NCI-H2029 (cell line): ENCODE results near the gene PEX14.
A peak's percentile ranks its signal among the peaks of the same experiment; 100 is the strongest.

Experiments
- DNase-seq: peaks from one replicate; lab custom pipeline; 2025; lab: John Stamatoyannopoulos, UW

The PEX14 gene

GRCh38 chr1:10634428-10635084 lies 159.8 kb downstream of the PEX14 start:
- no peak for DNase-seq

- DNase-seq = no peak
Observed at GRCh38 chr1:10635085-10635896, 160.5 kb downstream of the PEX14 start.

- no peak for DNase-seq
Observed at GRCh38 chr1:10635992-10636391, 161.2 kb downstream of the PEX14 start.

- DNase-seq = no peak
Observed at GRCh38 chr1:10637400-10637799, 162.7 kb downstream of the PEX14 start.

- DNase-seq = no peak
Observed at GRCh38 chr1:10637834-10638558, 163.2 kb downstream of the PEX14 start.

- DNase-seq = no peak
Observed at GRCh38 chr1:10638559-10639005, 163.8 kb downstream of the PEX14 start.

GRCh38 chr1:10639011-10639774 lies 164.4 kb downstream of the PEX14 start:
- DNase-seq = no peak

GRCh38 chr1:10639775-10640578 lies 165.2 kb downstream of the PEX14 start:
- DNase-seq = peak; percentile 14

DNA sequence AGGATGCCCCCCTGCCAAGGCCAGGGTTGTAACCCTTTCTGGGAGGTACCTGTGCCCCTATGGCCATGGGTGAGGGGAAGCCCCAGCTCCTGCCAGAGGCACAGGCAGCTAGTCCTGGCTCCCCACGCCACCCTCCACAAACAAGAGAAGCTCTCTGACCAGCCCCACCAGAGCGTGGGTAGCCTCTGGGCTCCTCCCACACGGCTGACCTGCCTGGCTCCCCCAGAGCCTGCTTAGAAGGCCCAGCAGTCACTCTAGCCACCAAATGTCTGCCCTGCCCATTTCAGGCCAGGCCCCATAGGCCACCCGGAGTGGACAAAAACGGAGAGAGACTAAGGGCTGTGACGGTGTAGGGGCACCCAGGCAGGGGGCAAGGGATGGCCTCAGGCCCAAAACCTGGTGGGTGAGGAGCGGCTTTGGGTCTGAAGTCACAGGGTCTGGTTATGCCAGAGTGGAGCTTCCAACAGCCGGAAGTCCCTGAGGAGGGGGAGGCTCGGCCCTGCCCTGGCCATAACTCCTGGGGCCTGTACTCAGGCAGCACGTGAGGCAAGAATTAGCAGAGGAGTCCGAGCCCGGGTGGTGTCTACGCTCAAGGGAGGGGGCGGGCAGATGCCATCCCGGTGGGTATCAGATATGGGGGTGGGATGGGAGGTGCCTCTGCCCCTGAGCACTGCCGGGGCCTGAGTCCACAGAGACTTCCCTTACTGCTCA lies 166.2 kb downstream of the PEX14 start:
- no peak for DNase-seq

DNA sequence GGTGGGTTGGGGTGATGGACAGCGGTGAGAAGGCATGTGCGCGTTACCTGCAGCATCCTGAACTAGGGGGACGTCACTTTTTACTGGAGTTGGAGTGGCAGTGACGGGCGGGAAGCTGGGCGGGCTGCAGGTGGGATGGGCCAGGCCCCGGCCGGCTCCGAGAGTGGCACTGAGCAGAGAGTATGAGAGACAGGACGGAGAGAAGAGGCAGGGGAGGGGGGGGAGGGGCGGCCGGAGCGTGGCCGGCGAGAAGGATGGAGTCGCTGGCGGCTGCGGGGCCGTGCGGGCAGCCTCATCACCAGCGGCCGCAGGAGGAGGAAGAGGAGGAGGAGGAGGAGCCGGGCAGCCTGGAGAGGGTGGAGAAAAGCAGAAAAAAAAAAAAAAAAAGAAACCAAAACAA lies 167.2 kb downstream of the PEX14 start:
- DNase-seq = no peak

GRCh38 chr1:10642403-10643080 lies 167.8 kb downstream of the PEX14 start:
- DNase-seq = no peak

DNA sequence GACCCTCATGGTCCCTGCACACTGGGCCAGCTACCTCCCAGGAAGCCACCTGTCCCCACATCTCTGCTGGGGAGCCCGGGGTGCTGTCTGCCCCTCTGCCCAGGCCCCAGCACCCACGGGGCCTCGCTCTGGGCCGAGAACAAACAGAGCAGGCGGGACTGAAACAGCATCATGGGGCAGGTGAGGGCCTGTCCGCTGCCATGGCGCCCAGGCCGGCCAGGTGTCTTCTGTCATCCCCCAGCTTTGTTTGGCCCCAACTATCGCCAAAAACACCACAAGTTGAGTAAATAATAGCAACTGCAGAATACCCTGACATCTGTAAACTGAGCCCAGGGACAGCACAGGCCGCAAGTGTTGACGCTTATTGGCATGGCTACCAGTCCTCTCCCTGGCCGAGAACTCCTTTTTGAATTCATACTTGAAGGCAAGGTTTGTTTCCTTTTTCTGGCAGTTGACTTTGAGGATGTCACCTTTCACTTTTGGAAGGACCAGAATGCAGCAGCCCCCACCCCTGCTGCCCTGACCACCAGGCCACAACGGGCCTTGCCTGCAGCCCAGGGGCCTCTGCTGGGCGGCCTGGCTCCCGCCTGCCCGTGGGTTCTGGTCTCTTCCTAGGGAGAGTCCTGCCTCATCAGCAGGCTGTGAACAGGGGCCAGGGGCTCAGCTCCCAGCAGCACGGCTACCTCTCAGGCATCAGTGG lies 169.0 kb downstream of the PEX14 start:
- DNase-seq = peak; percentile 26

DNA sequence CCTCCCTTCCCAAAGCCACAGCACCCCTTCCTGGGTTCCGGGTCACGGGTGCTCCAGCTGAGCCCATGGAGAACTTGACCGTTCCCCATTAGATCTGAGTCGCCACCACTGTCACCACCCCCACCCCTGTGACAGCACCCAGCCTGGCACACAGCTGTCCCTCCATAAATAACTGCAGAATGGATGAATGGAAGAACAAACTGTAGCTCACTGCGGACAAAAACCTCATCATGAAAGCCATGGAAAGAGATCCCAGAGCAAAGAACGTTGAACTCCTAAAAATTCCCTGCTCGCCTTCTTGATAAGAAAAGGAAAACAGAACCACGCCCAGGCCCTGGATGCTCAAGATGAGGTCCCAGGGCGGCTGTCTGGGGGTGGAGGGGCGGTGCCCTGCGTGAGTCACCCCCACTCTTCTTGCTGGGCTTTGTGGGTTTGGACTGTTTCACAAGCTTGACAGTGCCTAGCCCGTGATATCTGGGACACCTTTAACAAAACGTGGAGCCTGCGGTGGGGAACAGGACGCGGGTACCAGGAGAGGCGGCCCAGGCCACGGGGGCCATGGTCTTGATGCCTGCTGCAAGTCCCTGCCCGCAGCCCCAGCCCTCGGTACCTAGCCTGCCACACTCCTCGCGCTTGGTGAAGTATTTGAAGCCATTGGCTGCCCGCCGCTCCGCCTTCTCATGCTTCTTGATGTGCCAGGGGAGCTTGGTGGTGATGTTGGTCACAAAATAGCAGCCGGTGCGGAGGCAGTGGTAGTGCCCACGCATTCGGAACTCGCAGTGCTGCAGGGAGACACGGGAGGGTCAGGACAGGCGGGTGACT lies 169.8 kb downstream of the PEX14 start:
- no peak for DNase-seq

- no peak for DNase-seq
Observed at GRCh38 chr1:10646347-10646861, 171.7 kb downstream of the PEX14 start.

GRCh38 chr1:10647414-10648170 lies 172.8 kb downstream of the PEX14 start:
- DNase-seq = no peak

- DNase-seq = no peak
Observed at GRCh38 chr1:10648689-10649516, 174.2 kb downstream of the PEX14 start.
